Esophagus (tissue), 2 donors: ENCODE data around the gene MYOZ2. TPM values are rescaled to one million over a fixed set of nuclear protein-coding genes. Genes with fewer than 3 reads are reported as not detected.
A peak's percentile ranks its signal among the peaks of the same experiment; 100 is the strongest.

Experiments used
- H3K27ac ChIP-seq, 2 donors: one replicate each; pipeline ENCODE4 v1.5.1; 2013; ENCODE audit warnings: low read depth in 2 of 2, mild to moderate bottlenecking in 2 of 2, inconsistent platforms in 1 of 2, low read length in 1 of 2, moderate library complexity in 1 of 2
- H3K27me3 ChIP-seq, 2 donors: one replicate each; pipeline ENCODE4 v1.6.1; 2013; ENCODE audit warnings: low read length in 2 of 2, control low read depth in 1 of 2, mild to moderate bottlenecking in 1 of 2; ENCODE audit not compliant: insufficient read depth in 2 of 2, control insufficient read depth in 1 of 2
- H3K36me3 ChIP-seq, 2 donors: one replicate each; pipeline ENCODE4 v1.6.1; 2013; ENCODE audit warnings: low read length in 1 of 2; ENCODE audit not compliant: control insufficient read depth in 2 of 2, insufficient read depth in 2 of 2
- H3K4me1 ChIP-seq, 2 donors: one replicate each; pipeline ENCODE4 v1.6.1; 2013; ENCODE audit warnings: low read length in 1 of 2; ENCODE audit not compliant: control insufficient read depth in 2 of 2, insufficient read depth in 2 of 2
- H3K4me3 ChIP-seq, 2 donors: one replicate each; pipeline ENCODE4 v1.5.1; 2013; ENCODE audit warnings: low read length in 2 of 2, mild to moderate bottlenecking in 2 of 2, low read depth in 1 of 2, moderate library complexity in 1 of 2
- H3K9me3 ChIP-seq, 2 donors: one replicate each; pipeline ENCODE4 v1.6.1; 2013; ENCODE audit warnings: mild to moderate bottlenecking in 2 of 2, low read depth in 1 of 2, low read length in 1 of 2, moderate library complexity in 1 of 2; ENCODE audit not compliant: control insufficient read depth in 2 of 2, insufficient read depth in 1 of 2
- WGBS, 2 donors: extraction: QIAGEN DNeasy Blood & Tissue Kit; methylation state at CpG; one replicate each; pipeline ENCODE4 v1.1.7; 2013; 5-methylcytosine and 5-hydroxymethylcytosine counted together
- polyA plus RNA-seq, 2 donors: library from polyadenylated mRNA; stranded (reverse); fragments of 200-250 nt; gene quantifications; one replicate each; pipeline ENCODE4 v1.2.3, GENCODE V29; 2013
- donor health status: healthy with polysubstance abuse.
- donor health status: Bipolar disorder and iron deficiency.

Gene MYOZ2
- polyA plus RNA-seq, 2 donors = 0.09 to 0.18 TPM

- Histone ChIP-seq H3K27ac (no peak overlapping the region), H3K9me3 (no peaks in the 10 kb centered on the region), H3K36me3 (peaks cover 0 to 2% of the 10 kb centered on the region in 2 donors), H3K27me3 (no peaks in the 10 kb centered on the region), H3K4me3 (no peak overlapping the region), H3K4me1 (peaks cover 0 to 2% of the 10 kb centered on the region in 2 donors)
- 97% methylated on average over 3 of the region's 3 CpGs for WGBS, 2 donors
Measured at GRCh38 chr4:119228406-119228805, 92.8 kb downstream of the MYOZ2 start.

- Histone ChIP-seq H3K27ac (no peak overlapping the region), H3K27me3 (no peaks in the 10 kb centered on the region), H3K4me3 (no peak overlapping the region), H3K9me3 (no peaks in the 10 kb centered on the region), H3K36me3 (peaks cover 0 to 2% of the 10 kb centered on the region in 2 donors), H3K4me1 (peaks cover 0 to 2% of the 10 kb centered on the region in 2 donors)
- WGBS, 2 donors = 88% methylated on average over 4 of the region's 4 CpGs
Measured at GRCh38 chr4:119229908-119230687, 94.5 kb downstream of the MYOZ2 start.

- H3K36me3 ChIP-seq = peaks cover 0 to 4% of the 10 kb centered on the region in 2 donors
- 64 to 74% methylated on average over 3 of the region's 3 CpGs for WGBS, 2 donors
- no peak overlapping the region for H3K4me3 ChIP-seq
- H3K4me1 ChIP-seq = peaks cover 0 to 2% of the 10 kb centered on the region in 2 donors
- no peak overlapping the region for H3K27ac ChIP-seq
- no peaks in the 10 kb centered on the region for H3K27me3 ChIP-seq
- no peaks in the 10 kb centered on the region for H3K9me3 ChIP-seq
Measured at GRCh38 chr4:119231491-119231890, 95.9 kb downstream of the MYOZ2 start.

GRCh38 chr4:119232286-119232685 is 96.7 kb downstream of the MYOZ2 start:
- Histone ChIP-seq H3K27ac (no peak overlapping the region), H3K27me3 (no peaks in the 10 kb centered on the region), H3K9me3 (no peaks in the 10 kb centered on the region), H3K36me3 (peaks cover 0 to 4% of the 10 kb centered on the region in 2 donors), H3K4me1 (peaks cover 0 to 2% of the 10 kb centered on the region in 2 donors), H3K4me3 (no peak overlapping the region)
- WGBS, 2 donors = 96 to 100% methylated on average over 1 of the region's 1 CpG

GRCh38 chr4:119233191-119233590 is 97.6 kb downstream of the MYOZ2 start:
- peaks cover 0 to 4% of the 10 kb centered on the region in 2 donors for H3K36me3 ChIP-seq
- H3K27ac ChIP-seq = no peak overlapping the region
- H3K9me3 ChIP-seq = no peaks in the 10 kb centered on the region
- peaks cover 0 to 2% of the 10 kb centered on the region in 2 donors for H3K4me1 ChIP-seq
- H3K4me3 ChIP-seq = no peak overlapping the region
- H3K27me3 ChIP-seq = no peaks in the 10 kb centered on the region

- Histone ChIP-seq H3K27ac (peak overlapping the region in 1 of 2 donors; percentile 40), H3K4me3 (no peak overlapping the region), H3K4me1 (peaks cover 0 to 2% of the 10 kb centered on the region in 2 donors), H3K36me3 (peaks cover 0 to 4% of the 10 kb centered on the region in 2 donors), H3K9me3 (no peaks in the 10 kb centered on the region), H3K27me3 (no peaks in the 10 kb centered on the region)
- WGBS, 2 donors = 49 to 52% methylated on average over 3 of the region's 3 CpGs
Measured at GRCh38 chr4:119233750-119234149, 98.1 kb downstream of the MYOZ2 start.

GRCh38 chr4:119237201-119237600 is 101.6 kb downstream of the MYOZ2 start:
- no peak overlapping the region for H3K27ac ChIP-seq
- H3K4me3 ChIP-seq = no peak overlapping the region
- WGBS, 2 donors = 97 to 98% methylated on average over 9 of the region's 9 CpGs
- H3K36me3 ChIP-seq = peaks cover 0 to 3% of the 10 kb centered on the region in 2 donors
- H3K9me3 ChIP-seq = no peaks in the 10 kb centered on the region
- H3K27me3 ChIP-seq = no peaks in the 10 kb centered on the region
- H3K4me1 ChIP-seq = no peaks in the 10 kb centered on the region

Other genes with a start within 250 kb of the MYOZ2 start
- 10 to 100 TPM; 22.0 to 46.9 TPM for gene SYNPO2, start 247.0 kb upstream of the MYOZ2 start, polyA plus RNA-seq
- gene USP53, start 76.9 kb downstream of the MYOZ2 start, polyA plus RNA-seq = 10 to 100 TPM in 1 of 2 donors, 1 to 10 TPM in 1; 9.1 to 15.1 TPM
- gene FABP2, start 186.3 kb downstream of the MYOZ2 start, polyA plus RNA-seq = not detected